ENCODE data around the gene LSAMP.

The LSAMP gene

GRCh38 chr3:116150655-116151167 lies 294.6 kb downstream of the LSAMP start:
- no peaks in the 10 kb centered on the region for H3K27me3 Mint-ChIP-seq
- ATAC-seq (replicated peaks) (no peak), DNase-seq (no peak)

GRCh38 chr3:116148881-116149851 lies 296.1 kb downstream of the LSAMP start:
- Mint-ChIP-seq H3K36me3 (no peaks in the 10 kb centered on the region), H3K4me1 (no peaks in the 10 kb centered on the region), H3K27me3 (no peaks in the 10 kb centered on the region), H3K4me3 (no peak overlapping the region), H3K27ac (no peak overlapping the region), H3K9me3 (peaks cover 7 to 8% of the 10 kb centered on the region in 2 donors)
- DNase-seq (no peak), ATAC-seq (replicated peaks) (no peak)

More at GRCh38 chr3:116150655-116151167, 294.6 kb downstream of the LSAMP start:
- Mint-ChIP-seq H3K27ac (no peak overlapping the region), H3K4me3 (no peak overlapping the region), H3K36me3 (no peaks in the 10 kb centered on the region), H3K4me1 (no peaks in the 10 kb centered on the region), H3K9me3 (peaks cover 7 to 8% of the 10 kb centered on the region in 2 donors)

GRCh38 chr3:116145613-116146012 lies 299.7 kb downstream of the LSAMP start:
- no peak overlapping the region for H3K27ac Mint-ChIP-seq
- no peaks in the 10 kb centered on the region for H3K27me3 Mint-ChIP-seq
- H3K9me3 Mint-ChIP-seq = peaks cover 7 to 8% of the 10 kb centered on the region in 2 donors
- no peak for DNase-seq
- no peaks in the 10 kb centered on the region for H3K36me3 Mint-ChIP-seq
- ATAC-seq (replicated peaks) = no peak
- H3K4me1 Mint-ChIP-seq = no peaks in the 10 kb centered on the region
- no peak overlapping the region for H3K4me3 Mint-ChIP-seq

- Mint-ChIP-seq H3K27me3 (no peaks in the 10 kb centered on the region), H3K4me1 (no peaks in the 10 kb centered on the region), H3K4me3 (no peak overlapping the region), H3K36me3 (no peaks in the 10 kb centered on the region), H3K9me3 (peaks cover 7 to 8% of the 10 kb centered on the region in 2 donors), H3K27ac (no peak overlapping the region)
- ATAC-seq (replicated peaks) = no peak
- no peak for DNase-seq
Observed at GRCh38 chr3:116141724-116142123, 303.6 kb downstream of the LSAMP start.

- Mint-ChIP-seq H3K27me3 (no peaks in the 10 kb centered on the region), H3K4me1 (no peaks in the 10 kb centered on the region), H3K4me3 (no peak overlapping the region), H3K36me3 (no peaks in the 10 kb centered on the region), H3K9me3 (no peaks in the 10 kb centered on the region), H3K27ac (no peak overlapping the region)
- DNase-seq = no peak
- ATAC-seq (replicated peaks) = no peak
Observed at GRCh38 chr3:116140100-116140689, 305.1 kb downstream of the LSAMP start.

- Mint-ChIP-seq H3K27ac (no peak overlapping the region), H3K9me3 (no peaks in the 10 kb centered on the region), H3K4me3 (no peak overlapping the region), H3K36me3 (no peaks in the 10 kb centered on the region), H3K27me3 (no peaks in the 10 kb centered on the region), H3K4me1 (no peaks in the 10 kb centered on the region)
- ATAC-seq (replicated peaks) = no peak
- DNase-seq = no peak
Observed at GRCh38 chr3:116139641-116140040, 305.6 kb downstream of the LSAMP start.

- no peak for DNase-seq
- H3K27ac Mint-ChIP-seq = no peak overlapping the region
- no peak for ATAC-seq (replicated peaks)
- no peaks in the 10 kb centered on the region for H3K4me1 Mint-ChIP-seq
- H3K36me3 Mint-ChIP-seq = no peaks in the 10 kb centered on the region
- H3K27me3 Mint-ChIP-seq = no peaks in the 10 kb centered on the region
- no peak overlapping the region for H3K4me3 Mint-ChIP-seq
- H3K9me3 Mint-ChIP-seq = no peaks in the 10 kb centered on the region
Observed at GRCh38 chr3:116135457-116136085, 309.7 kb downstream of the LSAMP start.

- ATAC-seq (replicated peaks) = no peak
- peaks cover 0 to 2% of the 10 kb centered on the region in 2 donors for H3K9me3 Mint-ChIP-seq
Observed at GRCh38 chr3:116129187-116129946, 315.9 kb downstream of the LSAMP start.

GRCh38 chr3:116127464-116127863 lies 317.8 kb downstream of the LSAMP start:
- H3K36me3 Mint-ChIP-seq = no peaks in the 10 kb centered on the region
- H3K4me3 Mint-ChIP-seq = no peak overlapping the region
- no peak overlapping the region for H3K27ac Mint-ChIP-seq
- DNase-seq = no peak
- H3K4me1 Mint-ChIP-seq = no peaks in the 10 kb centered on the region
- no peaks in the 10 kb centered on the region for H3K27me3 Mint-ChIP-seq
- peaks cover 0 to 2% of the 10 kb centered on the region in 2 donors for H3K9me3 Mint-ChIP-seq
- ATAC-seq (replicated peaks) = no peak

More at GRCh38 chr3:116129187-116129946, 315.9 kb downstream of the LSAMP start:
- Mint-ChIP-seq H3K4me3 (no peak overlapping the region), H3K27me3 (no peaks in the 10 kb centered on the region), H3K4me1 (no peaks in the 10 kb centered on the region), H3K27ac (no peak overlapping the region), H3K36me3 (no peaks in the 10 kb centered on the region)
- DNase-seq = no peak

- Mint-ChIP-seq H3K9me3 (peaks cover 0 to 2% of the 10 kb centered on the region in 2 donors), H3K27ac (no peak overlapping the region), H3K4me1 (no peaks in the 10 kb centered on the region), H3K27me3 (no peaks in the 10 kb centered on the region), H3K36me3 (no peaks in the 10 kb centered on the region), H3K4me3 (no peak overlapping the region)
- ATAC-seq (replicated peaks) (no peak), DNase-seq (no peak)
Observed at GRCh38 chr3:116124166-116124565, 321.1 kb downstream of the LSAMP start.

GRCh38 chr3:116118475-116119169 lies 326.7 kb downstream of the LSAMP start:
- ATAC-seq (replicated peaks) = no peak
- H3K9me3 Mint-ChIP-seq = peaks cover 0 to 3% of the 10 kb centered on the region in 2 donors
- no peak overlapping the region for H3K4me3 Mint-ChIP-seq
- H3K27me3 Mint-ChIP-seq = no peaks in the 10 kb centered on the region
- H3K36me3 Mint-ChIP-seq = no peaks in the 10 kb centered on the region
- no peak for DNase-seq
- H3K4me1 Mint-ChIP-seq = no peaks in the 10 kb centered on the region
- no peak overlapping the region for H3K27ac Mint-ChIP-seq

- no peaks in the 10 kb centered on the region for H3K36me3 Mint-ChIP-seq
- peaks cover 0 to 3% of the 10 kb centered on the region in 2 donors for H3K9me3 Mint-ChIP-seq
- H3K27ac Mint-ChIP-seq = no peak overlapping the region
- ATAC-seq (replicated peaks) (no peak), DNase-seq (no peak)
- no peak overlapping the region for H3K4me3 Mint-ChIP-seq
- no peaks in the 10 kb centered on the region for H3K27me3 Mint-ChIP-seq
- H3K4me1 Mint-ChIP-seq = no peaks in the 10 kb centered on the region
Observed at GRCh38 chr3:116114586-116114985, 330.7 kb downstream of the LSAMP start.

GRCh38 chr3:116112696-116113095 lies 332.6 kb downstream of the LSAMP start:
- H3K36me3 Mint-ChIP-seq = no peaks in the 10 kb centered on the region
- H3K27me3 Mint-ChIP-seq = no peaks in the 10 kb centered on the region
- DNase-seq (no peak), ATAC-seq (replicated peaks) (no peak)
- H3K27ac Mint-ChIP-seq = no peak overlapping the region
- H3K4me1 Mint-ChIP-seq = no peaks in the 10 kb centered on the region
- H3K4me3 Mint-ChIP-seq = no peak overlapping the region
- H3K9me3 Mint-ChIP-seq = peaks cover 0 to 3% of the 10 kb centered on the region in 2 donors
